Measurements from ENCODE around the gene UBIAD1.

- no peak for TF ChIP-seq TAF1 (IDR thresholded peaks at IDR 0.05; ENCODE audit: low read depth, low read length)
- TF ChIP-seq POLR2A (IDR thresholded peaks at IDR 0.05; ENCODE audit: low read depth, low read length) = no peak
- no peak for TF ChIP-seq POLR2AphosphoS5 (IDR thresholded peaks at IDR 0.05; ENCODE audit: low read depth, low read length)
- no peak for TF ChIP-seq SPI1 (IDR thresholded peaks at IDR 0.05; ENCODE audit: low read depth, low read length)
- TF ChIP-seq POU2F2 (IDR thresholded peaks at IDR 0.05; ENCODE audit: low read depth, low read length) = no peak
Observed at GRCh38 chr1:11314959-11315358, 42.0 kb downstream of the UBIAD1 start.

Measured in GM12891 (cell line).